IMR-90 (cell line): ENCODE results near the gene CLIC3. TPM values are rescaled to one million over a fixed set of nuclear protein-coding genes. Genes with fewer than 3 reads are reported as not detected.

ENCODE experiments used
- ATAC-seq: fragments of 200-7000 bp; cut with Tn5 transposase; 2 replicates; pipeline ENCODE4 v1.9.1; 2020; ENCODE audit warnings: low read depth, mild to moderate bottlenecking, moderate library complexity
- BruUV-seq: library from RNA; stranded (reverse); fragments of 400-500 nt; replicated peaks from 2 replicates; lab custom pipeline; 2021; lab: Mats Ljungman, UMichigan
- CTCF ChIA-PET: fragments of 300-600 bp; formaldehyde crosslinking; extraction: SDS; loops from one replicate; lab custom pipeline; 2021; ENCODE audit warnings: antibody characterized with exemption; lab: Yijun Ruan, JAX
- POLR2A ChIA-PET: fragments of 300-600 bp; sonication (Branson Sonifier 250); formaldehyde crosslinking; loops from one replicate; lab custom pipeline; 2022; ENCODE audit warnings: antibody characterized with exemption; ENCODE audit not compliant: unreplicated experiment; lab: Charles Lee
- DNase-seq: peaks from one replicate; pipeline ENCODE4 v3.0.0; 2013
- H2AFZ ChIP-seq: replicated peaks from 2 replicates; pipeline ENCODE3; 2013; ENCODE audit warnings: low read length, mild to moderate bottlenecking; ENCODE audit not compliant: poor library complexity
- H2AK5ac ChIP-seq: 2 replicates; pipeline ENCODE4 v1.6.1; 2013; ENCODE audit warnings: low read depth, low read length, inconsistent platforms
- H2AK9ac ChIP-seq: replicated peaks from 2 replicates; pipeline ENCODE3; 2013; ENCODE audit warnings: mild to moderate bottlenecking, low read depth, low read length, moderate library complexity; ENCODE audit not compliant: poor library complexity
- H2BK120ac ChIP-seq: 2 replicates; pipeline ENCODE4 v1.6.1; 2013; ENCODE audit warnings: low read depth, low read length, inconsistent platforms
- H2BK15ac ChIP-seq: 3 replicates; pipeline ENCODE4 v1.6.1; 2013; ENCODE audit warnings: low read depth, low read length, inconsistent platforms
- H2BK20ac ChIP-seq: 2 replicates; pipeline ENCODE4 v1.6.1; 2013; ENCODE audit warnings: low read depth, mild to moderate bottlenecking, inconsistent platforms, low read length, moderate library complexity
- H2BK5ac ChIP-seq: 2 replicates; pipeline ENCODE4 v1.6.1; 2013; ENCODE audit warnings: mild to moderate bottlenecking, low read depth, low read length, inconsistent platforms; ENCODE audit not compliant: poor library complexity, severe bottlenecking
- H3K14ac ChIP-seq: replicated peaks from 2 replicates; pipeline ENCODE4 v1.6.1; 2013; ENCODE audit warnings: low read depth, low read length, inconsistent platforms
- H3K18ac ChIP-seq: 2 replicates; pipeline ENCODE4 v1.6.1; 2013; ENCODE audit warnings: low read depth, low read length, control low read depth
- H3K23ac ChIP-seq: 2 replicates; pipeline ENCODE4 v1.6.1; 2013; ENCODE audit warnings: low read depth, low read length, inconsistent platforms
- H3K27ac ChIP-seq: 2 replicates; pipeline ENCODE4 v1.5.1; 2013; ENCODE audit warnings: mild to moderate bottlenecking, control low read depth, low read length; ENCODE audit not compliant: insufficient read depth
- H3K27me3 ChIP-seq: 2 replicates; pipeline ENCODE4 v1.6.1; 2013; ENCODE audit warnings: low read length; ENCODE audit not compliant: control insufficient read depth, insufficient read depth
- H3K36me3 ChIP-seq: 2 replicates; pipeline ENCODE4 v1.6.1; 2013; ENCODE audit warnings: low read length, mixed read lengths; ENCODE audit not compliant: control insufficient read depth, insufficient read depth
- H3K4ac ChIP-seq: 2 replicates; pipeline ENCODE4 v1.6.1; 2013; ENCODE audit warnings: low read depth, low read length, inconsistent platforms
- H3K4me1 ChIP-seq: 2 replicates; pipeline ENCODE4 v1.6.1; 2013; ENCODE audit warnings: low read length, mixed read lengths; ENCODE audit not compliant: control insufficient read depth, insufficient read depth
- H3K4me2 ChIP-seq: 2 replicates; pipeline ENCODE4 v1.6.1; 2013; ENCODE audit warnings: low read depth, mild to moderate bottlenecking, control low read depth, low read length, moderate library complexity
- H3K4me3 ChIP-seq: 2 replicates; pipeline ENCODE4 v1.5.1; 2013; ENCODE audit warnings: low read depth, mild to moderate bottlenecking, control low read depth, low read length, moderate library complexity; ENCODE audit not compliant: insufficient read depth
- H3K56ac ChIP-seq: 2 replicates; pipeline ENCODE4 v1.6.1; 2013; ENCODE audit warnings: low read length, inconsistent platforms; ENCODE audit not compliant: insufficient read depth; ENCODE audit errors: extremely low read depth
- H3K79me1 ChIP-seq, 2 experiments: 2 replicates each; pipeline ENCODE4 v1.6.1; 2013; ENCODE audit warnings: low read length in 2 of 2, inconsistent platforms in 1 of 2, low read depth in 1 of 2
- H3K9ac ChIP-seq: 2 replicates; pipeline ENCODE4 v1.6.1; 2013; ENCODE audit warnings: low read depth, low read length, control low read depth
- H3K9me1 ChIP-seq: 2 replicates; pipeline ENCODE4 v1.6.1; 2013; ENCODE audit warnings: low read length, inconsistent platforms; ENCODE audit not compliant: insufficient read depth
- H3K9me3 ChIP-seq: 2 replicates; pipeline ENCODE4 v1.6.1; 2013; ENCODE audit warnings: low read length; ENCODE audit not compliant: control insufficient read depth, insufficient read depth
- H4K20me1 ChIP-seq: 2 replicates; pipeline ENCODE4 v1.6.1; 2013; ENCODE audit warnings: low read length, inconsistent platforms; ENCODE audit not compliant: insufficient read depth
- H4K5ac ChIP-seq: 2 replicates; pipeline ENCODE4 v1.6.1; 2013; ENCODE audit warnings: mild to moderate bottlenecking, low read depth, low read length, control low read depth
- H4K8ac ChIP-seq, 2 experiments: 2 replicates each; pipeline ENCODE4 v1.6.1; 2013; ENCODE audit warnings: low read depth in 2 of 2, low read length in 2 of 2, control low read depth in 1 of 2, inconsistent platforms in 1 of 2
- H4K91ac ChIP-seq: 2 replicates; pipeline ENCODE4 v1.6.1; 2013; ENCODE audit warnings: low read depth, low read length, inconsistent platforms; ENCODE audit not compliant: insufficient read depth
- BHLHE40 ChIP-seq: fragments of 150-350 bp; IDR thresholded peaks from 2 replicates; pipeline ENCODE4 v1.6.1; 2016; ENCODE audit warnings: mild to moderate bottlenecking, low read depth, low read length
- ELK1 ChIP-seq: fragments of 150-350 bp; IDR thresholded peaks from 2 replicates; pipeline ENCODE4 v1.6.1; 2016; ENCODE audit warnings: low read depth, mild to moderate bottlenecking, low read length, moderate library complexity, borderline replicate concordance
- FOS ChIP-seq: fragments of 150-350 bp; IDR thresholded peaks from 2 replicates; pipeline ENCODE4 v1.6.1; 2016; ENCODE audit warnings: low read depth, low read length
- MAZ ChIP-seq: IDR thresholded peaks from 2 replicates; pipeline ENCODE4 v1.6.1; 2012; ENCODE audit warnings: low read depth, mild to moderate bottlenecking, low read length, improper control_type of control experiment, moderate library complexity, borderline replicate concordance
- RCOR1 ChIP-seq: IDR thresholded peaks from 2 replicates; pipeline ENCODE4 v1.6.1; 2012; ENCODE audit warnings: mild to moderate bottlenecking, low read length, improper control_type of control experiment; ENCODE audit not compliant: insufficient replicate concordance
- RFX5 ChIP-seq: IDR thresholded peaks from 2 replicates; pipeline ENCODE4 v1.8.0; 2012; ENCODE audit warnings: low read depth, mild to moderate bottlenecking, low read length, moderate library complexity
- SMC3 ChIP-seq: fragments of 150-350 bp; IDR thresholded peaks from 2 replicates; pipeline ENCODE4 v1.6.1; 2016; ENCODE audit warnings: low read depth, mild to moderate bottlenecking, antibody characterized with exemption, low read length, moderate library complexity
- WGBS, 2 experiments: methylation state at CpG; one replicate each; pipeline versions ENCODE4 v1.1.5 to v1.1.7; 2013; ENCODE audit warnings: missing lambda C conversion rate in 2 of 2; ENCODE audit not compliant: insufficient read length in 1 of 2; ENCODE audit errors: extremely low coverage in 2 of 2; 5-methylcytosine and 5-hydroxymethylcytosine counted together
- dilution Hi-C: fragments of 300-500 bp; cut with HindIII; formaldehyde crosslinking; loops from one replicate; pipeline ENCODE4 v1.14.3; 2018; ENCODE audit warnings: low sequenced_read_pairs; ENCODE audit not compliant: unreplicated experiment
- in situ Hi-C: fragments of 300-500 bp; cut with MboI; formaldehyde crosslinking; loops from 3 replicates; pipeline ENCODE4 v1.14.3; 2019; ENCODE audit warnings: low sequenced_read_pairs, inconsistent platforms, mixed read lengths
- intact Hi-C: fragments of 100-400 bp; cut with micrococcal nuclease; formaldehyde crosslinking; loops from 2 replicates; pipeline ENCODE4 v1.10.0; 2022
- polyA plus RNA-seq, 3 experiments: library from polyadenylated mRNA; depleted of rRNA; stranded (reverse); fragments of >200 nt; gene quantifications; 2 replicates each; pipeline ENCODE4 v1.2.3, GENCODE V29; 2012; ENCODE audit warnings: low replicate concordance in 1 of 3
- total RNA-seq: library from RNA; depleted of rRNA; stranded (reverse); fragments of >200 nt; gene quantifications from 2 replicates; pipeline ENCODE4 v1.2.3, GENCODE V29; 2012
- TF ChIP-seq, protein P1 (sequence below): fragments of 150-350 bp; IDR thresholded peaks from 2 replicates; pipeline ENCODE4 v1.6.1; 2017; ENCODE audit warnings: mild to moderate bottlenecking, antibody characterized with exemption, low read length, low read depth
- TF ChIP-seq, protein P2 (sequence below): conservative IDR thresholded peaks from 2 replicates; pipeline ENCODE4 v1.5.1; 2012; ENCODE audit warnings: mild to moderate bottlenecking, low read depth, low read length, improper control_type of control experiment

CLIC3 gene
- total and polyA plus RNA-seq, 2 of the 4 experiments (the other 2 are of a cell fraction) = 0.18 to 1.7 TPM

DNA sequence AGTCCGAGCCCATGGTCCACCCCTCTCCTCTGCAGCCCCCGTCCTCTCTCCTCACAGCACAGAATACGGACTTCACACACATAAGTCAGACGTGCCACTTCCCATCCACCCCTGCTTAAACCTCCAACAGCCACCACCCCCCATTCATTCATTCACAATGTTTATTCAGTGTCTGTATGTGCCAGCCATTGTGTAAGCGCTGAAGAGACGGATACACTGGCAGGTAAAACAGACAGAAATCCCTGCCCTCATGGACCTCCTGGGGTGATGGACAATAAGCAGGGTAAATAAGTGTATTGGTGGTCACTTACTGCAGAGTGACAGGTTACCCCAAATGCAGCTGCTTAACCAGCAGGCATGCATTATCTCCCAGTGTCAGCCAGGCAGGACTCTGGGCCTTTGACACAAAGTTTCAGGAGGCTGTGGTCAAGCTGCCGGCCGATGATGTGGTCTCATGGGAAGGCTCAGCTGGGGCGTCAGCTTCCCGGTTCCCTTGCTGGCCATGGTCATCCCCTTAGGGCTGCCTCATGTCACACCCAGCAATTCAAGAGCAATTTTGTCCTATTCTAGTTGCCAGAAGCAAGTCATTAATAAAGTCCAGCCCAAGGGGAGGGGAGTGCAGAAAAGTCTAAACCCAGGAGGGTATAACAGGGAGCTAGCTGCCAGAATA lies 6.0 kb downstream of the CLIC3 start:
- BruUV-seq = no TSS peak
- dilution Hi-C loops = no loop called here
- H2BK20ac ChIP-seq = no peak overlapping the region

More for the DNA sequence above, 6.0 kb downstream of the CLIC3 start:
- Histone ChIP-seq H2AK9ac (no peak overlapping the region), H2BK5ac (no peak overlapping the region), H3K79me1 (peaks cover 6 to 16% of the 10 kb centered on the region in 2 experiments; a peak in 3 of 4 replicates), H3K9ac (no peak overlapping the region), H2AK5ac (no peak overlapping the region), H2BK15ac (no peak overlapping the region), H3K18ac (no peak overlapping the region), H3K56ac (no peak overlapping the region), H3K4ac (no peak overlapping the region), H4K8ac (no peak overlapping the region), H4K5ac (no peak overlapping the region), H2AFZ (no peak overlapping the region), H3K4me1 (peaks cover 7% of the 10 kb centered on the region), H3K4me2 (no peak overlapping the region), H3K27me3 (peaks cover 28% of the 10 kb centered on the region), H4K20me1 (no peaks in the 10 kb centered on the region), H3K23ac (no peak overlapping the region), H3K9me3 (peaks cover 6% of the 10 kb centered on the region), H2BK120ac (no peak overlapping the region), H3K27ac (no peak overlapping the region), H4K91ac (no peak overlapping the region), H3K9me1 (peaks cover 3% of the 10 kb centered on the region; the same call in 1 of the 2 replicates), H3K14ac (no peak overlapping the region), H3K36me3 (peaks cover 5% of the 10 kb centered on the region; the same call in 1 of the 2 replicates), H3K4me3 (no peak overlapping the region)
- intact Hi-C loops (no loop called here), in situ Hi-C loops (no loop called here)
- ATAC-seq = no peak
- CTCF ChIA-PET = no interaction called here
- WGBS, 2 experiments = 47% methylated on average over 3 of the region's 10 CpGs; no CpG with 5 or more reads in 1 of the 2 experiments
- POLR2A ChIA-PET = no interaction called here
- no peak for TF ChIP-seq RFX5
- TF ChIP-seq ELK1 = no peak
- TF ChIP-seq SMC3 = no peak
- TF ChIP-seq RCOR1 = no peak
- TF ChIP-seq, protein P1, sequence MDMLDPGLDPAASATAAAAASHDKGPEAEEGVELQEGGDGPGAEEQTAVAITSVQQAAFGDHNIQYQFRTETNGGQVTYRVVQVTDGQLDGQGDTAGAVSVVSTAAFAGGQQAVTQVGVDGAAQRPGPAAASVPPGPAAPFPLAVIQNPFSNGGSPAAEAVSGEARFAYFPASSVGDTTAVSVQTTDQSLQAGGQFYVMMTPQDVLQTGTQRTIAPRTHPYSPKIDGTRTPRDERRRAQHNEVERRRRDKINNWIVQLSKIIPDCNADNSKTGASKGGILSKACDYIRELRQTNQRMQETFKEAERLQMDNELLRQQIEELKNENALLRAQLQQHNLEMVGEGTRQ = no peak
- TF ChIP-seq MAZ = no peak
- no peak for TF ChIP-seq FOS
- TF ChIP-seq, protein P2, sequence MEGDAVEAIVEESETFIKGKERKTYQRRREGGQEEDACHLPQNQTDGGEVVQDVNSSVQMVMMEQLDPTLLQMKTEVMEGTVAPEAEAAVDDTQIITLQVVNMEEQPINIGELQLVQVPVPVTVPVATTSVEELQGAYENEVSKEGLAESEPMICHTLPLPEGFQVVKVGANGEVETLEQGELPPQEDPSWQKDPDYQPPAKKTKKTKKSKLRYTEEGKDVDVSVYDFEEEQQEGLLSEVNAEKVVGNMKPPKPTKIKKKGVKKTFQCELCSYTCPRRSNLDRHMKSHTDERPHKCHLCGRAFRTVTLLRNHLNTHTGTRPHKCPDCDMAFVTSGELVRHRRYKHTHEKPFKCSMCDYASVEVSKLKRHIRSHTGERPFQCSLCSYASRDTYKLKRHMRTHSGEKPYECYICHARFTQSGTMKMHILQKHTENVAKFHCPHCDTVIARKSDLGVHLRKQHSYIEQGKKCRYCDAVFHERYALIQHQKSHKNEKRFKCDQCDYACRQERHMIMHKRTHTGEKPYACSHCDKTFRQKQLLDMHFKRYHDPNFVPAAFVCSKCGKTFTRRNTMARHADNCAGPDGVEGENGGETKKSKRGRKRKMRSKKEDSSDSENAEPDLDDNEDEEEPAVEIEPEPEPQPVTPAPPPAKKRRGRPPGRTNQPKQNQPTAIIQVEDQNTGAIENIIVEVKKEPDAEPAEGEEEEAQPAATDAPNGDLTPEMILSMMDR = no peak
- TF ChIP-seq BHLHE40 = no peak
- no peak for DNase-seq
